Measurements from ENCODE around the gene FPGS. TPM values are rescaled to one million over a fixed set of nuclear protein-coding genes. Genes with fewer than 3 reads are reported as not detected.
"Not testable (repeated sequence)": the region's sequence is repeated elsewhere in the genome, so short reads cannot be mapped to it uniquely, and the experiment has no call there.

The FPGS gene
- total RNA-seq, 2 donors from 2014 or later, result 64.8 to 73.8 TPM

GRCh38 chr9:127835991-127836516 lies 33.4 kb downstream of the FPGS start:
- Mint-ChIP-seq H3K9me3 (no peaks in the 10 kb centered on the region), H3K36me3 (no peaks in the 10 kb centered on the region), H3K27ac (no peak overlapping the region)
- ATAC-seq, result peak; percentile 53 to 63
- no peak for DNase-seq (ENCODE audit: low spot score in 2 of 2)

- H3K27ac Mint-ChIP-seq; H3K36me3 Mint-ChIP-seq; ATAC-seq; H3K9me3 Mint-ChIP-seq; DNase-seq (ENCODE audit: low spot score in 2 of 2): not testable (repeated sequence)
Measured at GRCh38 chr9:127836561-127836960, 33.9 kb downstream of the FPGS start.

GRCh38 chr9:127837346-127837745 lies 34.7 kb downstream of the FPGS start:
- ATAC-seq, result no peak
- Mint-ChIP-seq H3K36me3 (no peaks in the 10 kb centered on the region), H3K27ac (peak overlapping the region in 1 of 2 donors; percentile 61), H3K9me3 (no peaks in the 10 kb centered on the region)
- DNase-seq (ENCODE audit: low spot score in 2 of 2), result no peak

- H3K9me3 Mint-ChIP-seq, result no peaks in the 10 kb centered on the region
- DNase-seq (ENCODE audit: low spot score in 2 of 2) (no peak), ATAC-seq (no peak)
- no peaks in the 10 kb centered on the region for H3K36me3 Mint-ChIP-seq
- H3K27ac Mint-ChIP-seq, result peak overlapping the region; percentile 61 to 77
Measured at GRCh38 chr9:127838375-127839078, 35.8 kb downstream of the FPGS start.

- no peaks in the 10 kb centered on the region for H3K9me3 Mint-ChIP-seq
- ATAC-seq (no peak), DNase-seq (ENCODE audit: low spot score in 2 of 2) (no peak)
- H3K36me3 Mint-ChIP-seq, result no peaks in the 10 kb centered on the region
- no peak overlapping the region for H3K27ac Mint-ChIP-seq
Measured at GRCh38 chr9:127841087-127841835, 38.6 kb downstream of the FPGS start.

- ATAC-seq, result no peak
- Mint-ChIP-seq H3K36me3 (peaks cover 15 to 18% of the 10 kb centered on the region in 2 donors), H3K27ac (peak overlapping the region in 1 of 2 donors; percentile 36), H3K9me3 (peaks cover 9 to 12% of the 10 kb centered on the region in 2 donors)
- no peak for DNase-seq (ENCODE audit: low spot score in 2 of 2)
Measured at GRCh38 chr9:127844821-127845359, 42.2 kb downstream of the FPGS start.

- not testable (repeated sequence) for H3K27ac Mint-ChIP-seq; DNase-seq (ENCODE audit: low spot score in 2 of 2); ATAC-seq
- Mint-ChIP-seq H3K9me3 (peaks cover 9 to 15% of the 10 kb centered on the region in 2 donors), H3K36me3 (peaks cover 20 to 26% of the 10 kb centered on the region in 2 donors)
Measured at GRCh38 chr9:127845619-127846018, 42.9 kb downstream of the FPGS start.

- peaks cover 9 to 16% of the 10 kb centered on the region in 2 donors for H3K9me3 Mint-ChIP-seq
- ATAC-seq (no peak), DNase-seq (ENCODE audit: low spot score in 2 of 2) (no peak)
- H3K36me3 Mint-ChIP-seq, result peaks cover 23 to 31% of the 10 kb centered on the region in 2 donors
- peak overlapping the region in 1 of 2 donors; percentile 81 for H3K27ac Mint-ChIP-seq
Measured at GRCh38 chr9:127846443-127847177, 43.9 kb downstream of the FPGS start.

GRCh38 chr9:127847178-127847510 lies 44.5 kb downstream of the FPGS start:
- no peak for DNase-seq (ENCODE audit: low spot score in 2 of 2)
- peak overlapping the region in 1 of 2 donors; percentile 81 for H3K27ac Mint-ChIP-seq
- peaks cover 9 to 16% of the 10 kb centered on the region in 2 donors for H3K9me3 Mint-ChIP-seq
- ATAC-seq, result no peak
- H3K36me3 Mint-ChIP-seq, result peaks cover 23 to 33% of the 10 kb centered on the region in 2 donors

- peaks cover 9 to 16% of the 10 kb centered on the region in 2 donors for H3K9me3 Mint-ChIP-seq
Measured at GRCh38 chr9:127847833-127848755, 45.4 kb downstream of the FPGS start.

DNA sequence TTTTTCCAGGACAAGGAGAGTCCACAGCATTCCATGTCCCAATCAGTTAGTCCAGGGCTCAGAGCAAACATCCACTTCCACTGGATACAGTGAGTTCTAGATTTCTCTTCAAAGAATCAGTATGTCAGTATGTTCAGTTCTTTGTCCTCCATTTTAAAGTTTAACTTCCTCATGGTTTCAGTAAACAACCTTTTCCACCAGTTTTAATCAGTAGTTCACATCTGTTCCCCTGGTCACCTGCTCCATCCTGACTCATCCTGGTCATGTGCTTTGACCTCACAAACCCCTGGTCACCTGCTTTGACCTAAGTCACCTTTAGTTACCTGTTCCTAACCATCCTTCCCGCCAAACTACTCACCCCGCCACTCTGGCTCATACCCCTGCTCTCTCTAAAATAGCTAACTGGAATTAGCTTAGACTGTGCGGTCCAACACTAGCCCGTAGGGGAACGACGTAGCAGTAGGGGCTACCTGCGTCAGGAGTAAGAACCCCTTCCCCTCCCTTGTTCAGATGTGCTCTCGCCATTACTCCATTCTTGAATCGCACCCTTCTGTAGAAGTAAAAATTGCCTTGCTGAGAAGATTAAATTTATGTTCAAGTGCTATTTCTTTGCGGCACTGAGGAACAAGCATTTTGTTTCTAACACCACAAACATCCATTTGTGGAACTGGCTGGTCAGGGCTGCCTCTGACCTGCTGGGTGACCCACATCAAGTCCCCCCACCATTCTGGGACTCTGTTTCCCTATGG lies 46.2 kb downstream of the FPGS start:
- Mint-ChIP-seq H3K36me3 (peaks cover 23 to 44% of the 10 kb centered on the region in 2 donors), H3K9me3 (peaks cover 9 to 16% of the 10 kb centered on the region in 2 donors), H3K27ac (peak overlapping the region; percentile 41 to 58)
- ATAC-seq (no peak), DNase-seq (ENCODE audit: low spot score in 2 of 2) (no peak)

More at GRCh38 chr9:127847833-127848755, 45.4 kb downstream of the FPGS start:
- Mint-ChIP-seq H3K27ac (peak overlapping the region; percentile 36 to 41), H3K36me3 (peaks cover 23 to 40% of the 10 kb centered on the region in 2 donors)
- DNase-seq (ENCODE audit: low spot score in 2 of 2) (no peak), ATAC-seq (no peak)

DNA sequence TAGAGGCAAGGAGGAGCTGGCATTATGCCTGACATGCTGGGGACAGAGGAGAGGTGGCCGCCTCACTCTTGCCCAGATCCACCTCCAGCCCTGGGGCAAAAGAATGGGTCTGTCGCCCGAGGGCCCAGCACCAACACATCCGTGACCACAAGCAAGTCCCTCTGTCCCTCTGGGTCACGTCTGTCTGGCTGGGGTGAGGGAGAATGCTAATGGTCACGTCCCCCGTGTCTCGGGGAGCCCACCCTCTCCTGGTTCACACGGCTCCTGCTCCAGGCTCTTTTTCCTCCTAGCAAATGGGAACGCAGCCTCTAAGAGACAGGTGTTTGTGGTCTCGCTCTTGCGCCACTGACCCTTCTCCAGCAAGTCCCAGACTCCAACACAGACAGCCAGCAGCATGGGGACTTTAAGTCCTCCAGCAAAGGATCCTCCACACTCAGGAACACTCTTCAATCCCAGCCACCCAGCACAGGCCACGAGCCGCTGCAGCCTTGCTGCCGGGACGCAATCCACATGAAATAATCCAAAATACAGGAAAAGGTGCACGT lies 47.7 kb downstream of the FPGS start:
- Mint-ChIP-seq H3K9me3 (peaks cover 9 to 16% of the 10 kb centered on the region in 2 donors), H3K27ac (no peak overlapping the region), H3K36me3 (peaks cover 23 to 46% of the 10 kb centered on the region in 2 donors)
- DNase-seq (ENCODE audit: low spot score in 2 of 2) (no peak), ATAC-seq (no peak)

GRCh38 chr9:127852829-127853228 lies 50.1 kb downstream of the FPGS start:
- H3K27ac Mint-ChIP-seq, result peak overlapping the region in 1 of 2 donors; percentile 90
- no peak for DNase-seq (ENCODE audit: low spot score in 2 of 2)
- peaks cover 9 to 16% of the 10 kb centered on the region in 2 donors for H3K9me3 Mint-ChIP-seq
- H3K36me3 Mint-ChIP-seq, result peaks cover 23 to 46% of the 10 kb centered on the region in 2 donors
- ATAC-seq, result no peak

GRCh38 chr9:127853312-127854183 lies 50.9 kb downstream of the FPGS start:
- DNase-seq (ENCODE audit: low spot score in 2 of 2) (no peak), ATAC-seq (peak; percentile 22 to 46)
- Mint-ChIP-seq H3K9me3 (peaks cover 9 to 15% of the 10 kb centered on the region in 2 donors), H3K27ac (peak overlapping the region; percentile 90 to 96), H3K36me3 (peaks cover 21 to 41% of the 10 kb centered on the region in 2 donors)
